Activated CD4-positive, alpha-beta T cell treated with anti-CD3 and anti-CD28 coated beads for 48 hours (primary cell): ENCODE data around the gene SORD.
"Not testable (repeated sequence)": the region's sequence is repeated elsewhere in the genome, so short reads cannot be mapped to it uniquely, and the experiment has no call there.

Source experiments
- DNase-seq: peaks from one replicate; pipeline ENCODE4 v3.0.0-alpha.2; 2020

Gene SORD

GRCh38 chr15:45025627-45026026 is 2.6 kb downstream of the SORD start:
- DNase-seq: not testable (repeated sequence)

GRCh38 chr15:45026651-45027190 is 3.7 kb downstream of the SORD start:
- no peak for DNase-seq

- no peak for DNase-seq
Measured at GRCh38 chr15:45027220-45027619, 4.2 kb downstream of the SORD start.

- DNase-seq: no peak
Measured at GRCh38 chr15:45030743-45031142, 7.7 kb downstream of the SORD start.

- not testable (repeated sequence) for DNase-seq
Measured at GRCh38 chr15:45031522-45032028, 8.6 kb downstream of the SORD start.

GRCh38 chr15:45032501-45032900 is 9.5 kb downstream of the SORD start:
- DNase-seq: not testable (repeated sequence)

GRCh38 chr15:45034087-45034486 is 11.1 kb downstream of the SORD start:
- DNase-seq: not testable (repeated sequence)

- DNase-seq: not testable (repeated sequence)
Measured at GRCh38 chr15:45034600-45035375, 11.8 kb downstream of the SORD start.

GRCh38 chr15:45036812-45037781 is 14.1 kb downstream of the SORD start:
- DNase-seq: peak; percentile 81

GRCh38 chr15:45037936-45038335 is 14.9 kb downstream of the SORD start:
- DNase-seq: no peak

- DNase-seq: not testable (repeated sequence)
Measured at GRCh38 chr15:45040396-45040795, 17.4 kb downstream of the SORD start.

GRCh38 chr15:45041538-45041937 is 18.5 kb downstream of the SORD start:
- DNase-seq: not testable (repeated sequence)

- DNase-seq: not testable (repeated sequence)
Measured at GRCh38 chr15:45042859-45043258, 19.9 kb downstream of the SORD start.

- not testable (repeated sequence) for DNase-seq
Measured at GRCh38 chr15:45044270-45044669, 21.3 kb downstream of the SORD start.

GRCh38 chr15:45048449-45048793 is 25.4 kb downstream of the SORD start:
- not testable (repeated sequence) for DNase-seq

GRCh38 chr15:45048794-45049631 is 26.0 kb downstream of the SORD start:
- no peak for DNase-seq

- no peak for DNase-seq
Measured at GRCh38 chr15:45050587-45050986, 27.6 kb downstream of the SORD start.

- not testable (repeated sequence) for DNase-seq
Measured at GRCh38 chr15:45052676-45053075, 29.7 kb downstream of the SORD start.

- DNase-seq: not testable (repeated sequence)
Measured at GRCh38 chr15:45058690-45059675, 36.0 kb downstream of the SORD start.

- DNase-seq: not testable (repeated sequence)
Measured at GRCh38 chr15:45062301-45062700, 39.3 kb downstream of the SORD start.

- DNase-seq: no peak
Measured at GRCh38 chr15:45064386-45064785, 41.4 kb downstream of the SORD start.
